Neural cell (in vitro differentiated cells): ENCODE measurements around the gene NALCN. TPM values are rescaled to one million over a fixed set of nuclear protein-coding genes. Genes with fewer than 3 reads are reported as not detected.

Experiments
- H2AFZ ChIP-seq: fragments of 200-600, 300-800 bp; sonication (generic), shearing (Covaris generic); 2 replicates; pipeline ENCODE4 v1.6.0; 2014; ENCODE audit warnings: low read depth, mild to moderate bottlenecking, antibody characterized with exemption, low read length, moderate library complexity
- H3F3A ChIP-seq: fragments of 200-600 bp; shearing (Covaris generic); 2 replicates; pipeline ENCODE4 v1.6.1; 2016; ENCODE audit warnings: mild to moderate bottlenecking, moderate library complexity, mixed read lengths, antibody characterized with exemption, low read length; ENCODE audit not compliant: insufficient read depth, poor library complexity, severe bottlenecking
- H3K27ac ChIP-seq: fragments of 200-600, 300-800 bp; sonication (generic), shearing (Covaris generic); 2 replicates; pipeline ENCODE4 v1.5.1; 2014; ENCODE audit warnings: mild to moderate bottlenecking, low read length, moderate library complexity
- H3K27me3 ChIP-seq: fragments of 300-800, 200-600 bp; sonication (generic), shearing (Covaris generic); 2 replicates; pipeline ENCODE4 v1.6.0; 2014; ENCODE audit warnings: mild to moderate bottlenecking, low read depth, low read length, moderate library complexity; ENCODE audit not compliant: insufficient read depth
- H3K36me3 ChIP-seq: fragments of 300-800, 200-600 bp; sonication (generic), shearing (Covaris generic); 2 replicates; pipeline ENCODE4 v1.5.1; 2014; ENCODE audit warnings: mild to moderate bottlenecking, antibody characterized with exemption, low read length, moderate library complexity; ENCODE audit not compliant: insufficient read depth
- H3K4me2 ChIP-seq: fragments of 300-800, 200-600 bp; sonication (generic), shearing (Covaris generic); 2 replicates; pipeline ENCODE4 v1.6.0; 2014; ENCODE audit warnings: mild to moderate bottlenecking, low read length
- H3K4me3 ChIP-seq: fragments of 300-800, 200-600 bp; sonication (generic), shearing (Covaris generic); 2 replicates; pipeline ENCODE4 v1.5.1; 2014; ENCODE audit warnings: mild to moderate bottlenecking, low read length, moderate library complexity
- H3K79me2 ChIP-seq: fragments of 200-600 bp; shearing (Covaris generic); replicated peaks from 2 replicates; pipeline ENCODE4 v1.6.0; 2014; ENCODE audit warnings: mild to moderate bottlenecking, low read length, moderate library complexity; ENCODE audit not compliant: insufficient read depth
- H3K9ac ChIP-seq: fragments of 300-800, 200-600 bp; sonication (generic), shearing (Covaris generic); 2 replicates; pipeline ENCODE4 v1.6.1; 2016; ENCODE audit warnings: mild to moderate bottlenecking, low read length, mixed read lengths
- H3K9me2 ChIP-seq: fragments of 200-600 bp; shearing (Covaris generic); 2 replicates; pipeline ENCODE4 v1.6.1; 2016; ENCODE audit warnings: mild to moderate bottlenecking, low read length, mixed read lengths; ENCODE audit not compliant: insufficient read depth
- H3K9me3 ChIP-seq: fragments of 200-600, 300-800 bp; sonication (generic), shearing (Covaris generic); 2 replicates; pipeline ENCODE4 v1.6.1; 2016; ENCODE audit warnings: mild to moderate bottlenecking, mixed run types, low read length, moderate library complexity, mixed read lengths
- H4K20me1 ChIP-seq: fragments of 200-600 bp; shearing (Covaris generic); 2 replicates; pipeline ENCODE4 v1.6.1; 2016; ENCODE audit warnings: mild to moderate bottlenecking, mixed run types; ENCODE audit not compliant: insufficient read depth
- EP300 ChIP-seq: fragments of 450-650 bp; conservative IDR thresholded peaks from 2 replicates; pipeline ENCODE4 v1.6.1; 2014; ENCODE audit warnings: antibody characterized with exemption, mild to moderate bottlenecking, moderate library complexity; ENCODE audit not compliant: poor library complexity, severe bottlenecking
- EZH2 ChIP-seq: fragments of 200-600, 300-800 bp; shearing (Covaris generic), sonication (generic); IDR thresholded peaks from 2 replicates; pipeline ENCODE4 v1.6.1; 2014; ENCODE audit warnings: antibody characterized with exemption, low read length, borderline replicate concordance, mild to moderate bottlenecking; ENCODE audit not compliant: insufficient read depth, poor library complexity, severe bottlenecking
- MXI1 ChIP-seq: fragments of 450-650 bp; conservative IDR thresholded peaks from 2 replicates; pipeline ENCODE4 v1.6.1; 2014; ENCODE audit warnings: antibody characterized with exemption, mild to moderate bottlenecking; ENCODE audit not compliant: poor library complexity, severe bottlenecking
- POLR2AphosphoS5 ChIP-seq: IDR thresholded peaks from 2 replicates; pipeline ENCODE4 v1.6.1; 2012
- RAD21 ChIP-seq: fragments of 450-650 bp; conservative IDR thresholded peaks from 2 replicates; pipeline ENCODE4 v1.6.1; 2014; ENCODE audit warnings: antibody characterized with exemption, mild to moderate bottlenecking, moderate library complexity
- SMC3 ChIP-seq: fragments of 450-650 bp; conservative IDR thresholded peaks from 2 replicates; pipeline ENCODE4 v1.6.1; 2014; ENCODE audit warnings: antibody characterized with exemption, mild to moderate bottlenecking, moderate library complexity; ENCODE audit not compliant: poor library complexity
- TAF1 ChIP-seq: IDR thresholded peaks from 2 replicates; pipeline ENCODE4 v1.6.1; 2012; ENCODE audit warnings: low read depth
- polyA plus RNA-seq: library from polyadenylated mRNA; depleted of rRNA; stranded (reverse); fragments of >200 nt; gene quantifications from 2 replicates; pipeline ENCODE4 v1.2.3, GENCODE V29; 2014
- TF ChIP-seq, protein P1 (sequence below): fragments of 450-650 bp; IDR thresholded peaks from 2 replicates; pipeline ENCODE4 v1.5.1; 2014; ENCODE audit warnings: antibody characterized with exemption, mild to moderate bottlenecking, moderate library complexity; ENCODE audit not compliant: poor library complexity, severe bottlenecking
- TF ChIP-seq, protein P2 (sequence below): IDR thresholded peaks from 2 replicates; pipeline ENCODE4 v1.6.1; 2012; ENCODE audit warnings: borderline replicate concordance

Gene NALCN
- polyA plus RNA-seq, 1 donor from 2014 or later: 24.1 TPM

DNA sequence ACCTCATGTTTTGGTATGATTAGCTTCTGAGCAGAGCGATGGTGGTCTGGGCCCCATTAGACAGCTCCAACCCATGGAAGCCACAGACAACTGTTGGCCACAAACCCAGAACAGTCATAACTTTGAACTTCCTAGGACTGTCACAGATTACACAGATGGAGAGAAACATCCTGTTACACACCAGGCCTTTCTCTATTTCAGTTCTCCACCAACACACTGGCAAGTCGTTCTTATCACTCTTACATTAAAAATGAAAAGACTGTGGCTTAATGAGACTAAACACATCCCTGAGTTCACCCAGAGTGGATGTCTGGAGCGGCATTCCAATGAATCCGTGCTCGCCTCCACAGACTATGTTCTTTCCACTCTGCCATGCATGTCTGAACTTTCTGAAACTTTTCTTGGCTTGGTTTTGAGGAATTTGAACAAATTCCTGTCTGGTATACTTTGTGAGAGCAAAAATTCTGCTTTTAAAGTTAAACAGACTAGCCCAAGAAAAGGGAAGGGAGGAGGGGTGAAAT is 109.1 kb downstream of the NALCN start:
- no peak overlapping the region for H3K27ac ChIP-seq
- H3K79me2 ChIP-seq: no peaks in the 10 kb centered on the region
- H2AFZ ChIP-seq: no peak overlapping the region
- no peaks in the 10 kb centered on the region for H3K9me3 ChIP-seq
- H3K9ac ChIP-seq: no peak overlapping the region
- no peaks in the 10 kb centered on the region for H3K27me3 ChIP-seq
- H3K9me2 ChIP-seq: no peaks in the 10 kb centered on the region
- H3F3A ChIP-seq: no peaks in the 10 kb centered on the region
- H3K4me2 ChIP-seq: no peak overlapping the region
- no peaks in the 10 kb centered on the region for H4K20me1 ChIP-seq
- H3K4me3 ChIP-seq: no peak overlapping the region
- TF ChIP-seq RAD21 (no peak), SMC3 (no peak), EZH2 (no peak), MXI1 (no peak), EP300 (no peak), TAF1 (no peak)
- TF ChIP-seq, protein P1, sequence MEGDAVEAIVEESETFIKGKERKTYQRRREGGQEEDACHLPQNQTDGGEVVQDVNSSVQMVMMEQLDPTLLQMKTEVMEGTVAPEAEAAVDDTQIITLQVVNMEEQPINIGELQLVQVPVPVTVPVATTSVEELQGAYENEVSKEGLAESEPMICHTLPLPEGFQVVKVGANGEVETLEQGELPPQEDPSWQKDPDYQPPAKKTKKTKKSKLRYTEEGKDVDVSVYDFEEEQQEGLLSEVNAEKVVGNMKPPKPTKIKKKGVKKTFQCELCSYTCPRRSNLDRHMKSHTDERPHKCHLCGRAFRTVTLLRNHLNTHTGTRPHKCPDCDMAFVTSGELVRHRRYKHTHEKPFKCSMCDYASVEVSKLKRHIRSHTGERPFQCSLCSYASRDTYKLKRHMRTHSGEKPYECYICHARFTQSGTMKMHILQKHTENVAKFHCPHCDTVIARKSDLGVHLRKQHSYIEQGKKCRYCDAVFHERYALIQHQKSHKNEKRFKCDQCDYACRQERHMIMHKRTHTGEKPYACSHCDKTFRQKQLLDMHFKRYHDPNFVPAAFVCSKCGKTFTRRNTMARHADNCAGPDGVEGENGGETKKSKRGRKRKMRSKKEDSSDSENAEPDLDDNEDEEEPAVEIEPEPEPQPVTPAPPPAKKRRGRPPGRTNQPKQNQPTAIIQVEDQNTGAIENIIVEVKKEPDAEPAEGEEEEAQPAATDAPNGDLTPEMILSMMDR: no peak
- TF ChIP-seq, protein P2, sequence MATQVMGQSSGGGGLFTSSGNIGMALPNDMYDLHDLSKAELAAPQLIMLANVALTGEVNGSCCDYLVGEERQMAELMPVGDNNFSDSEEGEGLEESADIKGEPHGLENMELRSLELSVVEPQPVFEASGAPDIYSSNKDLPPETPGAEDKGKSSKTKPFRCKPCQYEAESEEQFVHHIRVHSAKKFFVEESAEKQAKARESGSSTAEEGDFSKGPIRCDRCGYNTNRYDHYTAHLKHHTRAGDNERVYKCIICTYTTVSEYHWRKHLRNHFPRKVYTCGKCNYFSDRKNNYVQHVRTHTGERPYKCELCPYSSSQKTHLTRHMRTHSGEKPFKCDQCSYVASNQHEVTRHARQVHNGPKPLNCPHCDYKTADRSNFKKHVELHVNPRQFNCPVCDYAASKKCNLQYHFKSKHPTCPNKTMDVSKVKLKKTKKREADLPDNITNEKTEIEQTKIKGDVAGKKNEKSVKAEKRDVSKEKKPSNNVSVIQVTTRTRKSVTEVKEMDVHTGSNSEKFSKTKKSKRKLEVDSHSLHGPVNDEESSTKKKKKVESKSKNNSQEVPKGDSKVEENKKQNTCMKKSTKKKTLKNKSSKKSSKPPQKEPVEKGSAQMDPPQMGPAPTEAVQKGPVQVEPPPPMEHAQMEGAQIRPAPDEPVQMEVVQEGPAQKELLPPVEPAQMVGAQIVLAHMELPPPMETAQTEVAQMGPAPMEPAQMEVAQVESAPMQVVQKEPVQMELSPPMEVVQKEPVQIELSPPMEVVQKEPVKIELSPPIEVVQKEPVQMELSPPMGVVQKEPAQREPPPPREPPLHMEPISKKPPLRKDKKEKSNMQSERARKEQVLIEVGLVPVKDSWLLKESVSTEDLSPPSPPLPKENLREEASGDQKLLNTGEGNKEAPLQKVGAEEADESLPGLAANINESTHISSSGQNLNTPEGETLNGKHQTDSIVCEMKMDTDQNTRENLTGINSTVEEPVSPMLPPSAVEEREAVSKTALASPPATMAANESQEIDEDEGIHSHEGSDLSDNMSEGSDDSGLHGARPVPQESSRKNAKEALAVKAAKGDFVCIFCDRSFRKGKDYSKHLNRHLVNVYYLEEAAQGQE: no peak
- H3K36me3 ChIP-seq: no peaks in the 10 kb centered on the region

DNA sequence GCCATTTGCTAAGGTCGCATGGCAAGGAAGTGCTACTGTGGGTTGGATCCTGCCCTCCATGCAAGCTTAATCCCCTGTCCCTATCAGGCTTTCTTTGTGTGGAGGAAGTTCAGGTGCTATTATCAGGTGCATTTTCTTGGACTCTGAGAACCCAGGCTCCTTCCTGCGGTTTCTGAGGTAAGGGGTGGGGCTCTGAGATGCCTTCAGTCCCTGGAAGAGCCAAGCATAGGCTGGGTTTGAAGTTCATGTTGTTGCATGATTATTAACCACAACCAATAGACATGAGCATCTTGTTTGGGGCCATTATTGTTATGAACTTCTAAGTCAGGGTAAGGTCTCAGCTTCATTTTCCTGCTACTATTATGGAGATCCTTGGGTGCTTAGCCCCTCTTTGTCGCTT is 109.5 kb downstream of the NALCN start:
- no peak overlapping the region for H3K4me3 ChIP-seq
- TF ChIP-seq RAD21 (no peak), SMC3 (no peak), EP300 (no peak), POLR2AphosphoS5 (no peak), MXI1 (no peak)
- TF ChIP-seq, protein P1: no peak
- TF ChIP-seq, protein P2: no peak
- H3K27ac ChIP-seq: no peak overlapping the region
- no peaks in the 10 kb centered on the region for H3K79me2 ChIP-seq
- no peaks in the 10 kb centered on the region for H3K36me3 ChIP-seq
- H4K20me1 ChIP-seq: no peaks in the 10 kb centered on the region
- H3K9ac ChIP-seq: no peak overlapping the region
- no peaks in the 10 kb centered on the region for H3K9me2 ChIP-seq
- H3K27me3 ChIP-seq: no peaks in the 10 kb centered on the region
- H3F3A ChIP-seq: no peaks in the 10 kb centered on the region
- no peak overlapping the region for H3K4me2 ChIP-seq
- H2AFZ ChIP-seq: no peak overlapping the region
- H3K9me3 ChIP-seq: no peaks in the 10 kb centered on the region
